Camera-type eye (tissue), 1 donor: ENCODE results near the gene CXCL13. TPM values are rescaled to one million over a fixed set of nuclear protein-coding genes. Genes with fewer than 3 reads are reported as not detected.

Source experiments
- total RNA-seq: library from RNA; depleted of rRNA; stranded (reverse); fragments of >200 nt; gene quantifications from one replicate; pipeline ENCODE4 v1.2.3, GENCODE V29; 2014

Gene CXCL13, protein sequence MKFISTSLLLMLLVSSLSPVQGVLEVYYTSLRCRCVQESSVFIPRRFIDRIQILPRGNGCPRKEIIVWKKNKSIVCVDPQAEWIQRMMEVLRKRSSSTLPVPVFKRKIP
- total RNA-seq: 0.66 TPM

GRCh38 chr4:77605210-77605902 lies at the start of gene CXCL13:
Gene CXCL13 (plus strand): TSS chr4:77605820. CDS start chr4:77605866, 46 bp downstream.

Other genes with a start within 250 kb of the CXCL13 start
- gene CNOT6L, start 213.5 kb downstream of the CXCL13 start, total RNA-seq: 83.9 TPM